ENCODE measurements around the gene ANK2. TPM values are rescaled to one million over a fixed set of nuclear protein-coding genes. Genes with fewer than 3 reads are reported as not detected.

Gene ANK2
- total and polyA plus RNA-seq, 10 donors = 5.3 to 158 (median 72.9) TPM

GRCh38 chr4:113070755-113071154, 21.3 kb downstream of the ANK2 start:
- no peak for TF ChIP-seq POLR2AphosphoS5 (IDR thresholded peaks at IDR 0.05)
- TF ChIP-seq CTCF (IDR thresholded peaks at IDR 0.05 in 8 of 11, conservative IDR thresholded peaks at IDR 0.05 in 3 of 11) = no peak
- Histone ChIP-seq H3K4me1 (no peaks in the 10 kb centered on the region), H3K9me3 (peaks cover 0 to 6% (median 0%) of the 10 kb centered on the region in 8 donors), H3K27ac (no peak overlapping the region), H3K27me3 (replicated peaks in 1 of 7) (no peaks in the 10 kb centered on the region), H3K4me3 (no peak overlapping the region), H3K36me3 (no peaks in the 10 kb centered on the region)
- WGBS, 5 donors = 73 to 80% (median 78%) methylated on average over 2 of the region's 2 CpGs
- intact Hi-C loops (cut with DNase I; ENCODE audit: low total_unique reads) = no loop called here
- DNase-seq = no peak

DNA sequence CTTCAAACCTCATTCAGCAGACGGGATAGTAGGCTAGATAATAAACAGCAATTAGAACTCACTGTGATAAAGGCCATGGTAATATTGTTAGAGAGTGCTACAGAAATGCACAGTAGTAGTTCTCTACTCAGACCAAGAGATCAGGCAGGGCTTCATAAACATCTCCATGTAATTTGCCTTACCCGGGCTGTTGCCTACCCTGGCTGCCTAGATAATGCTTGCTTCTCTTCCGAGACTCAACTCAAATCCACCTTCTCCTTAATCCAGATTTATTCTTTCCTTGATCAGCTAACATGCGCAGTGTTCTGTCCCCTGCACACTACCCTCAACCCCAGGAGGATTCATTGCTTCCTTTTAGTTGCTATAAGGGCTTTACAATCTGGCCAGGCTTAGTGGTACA, 21.8 kb downstream of the ANK2 start:
- Histone ChIP-seq H3K27me3 (replicated peaks in 1 of 7) (no peaks in the 10 kb centered on the region), H3K27ac (no peak overlapping the region), H3K9me3 (peaks cover 0 to 6% (median 0%) of the 10 kb centered on the region in 8 donors), H3K4me3 (no peak overlapping the region), H3K4me1 (no peaks in the 10 kb centered on the region), H3K36me3 (no peaks in the 10 kb centered on the region)
- TF ChIP-seq CTCF (IDR thresholded peaks at IDR 0.05 in 8 of 11, conservative IDR thresholded peaks at IDR 0.05 in 3 of 11) (no peak), POLR2AphosphoS5 (IDR thresholded peaks at IDR 0.05) (no peak), POLR2A (IDR thresholded peaks at IDR 0.05) (no peak)
- 87 to 99% (median 91%) methylated on average over 4 of the region's 4 CpGs for WGBS, 5 donors
- intact Hi-C loops (cut with DNase I; ENCODE audit: low total_unique reads) = no loop called here
- DNase-seq = no peak

- intact Hi-C loops (cut with DNase I; ENCODE audit: low total_unique reads) = no loop called here
- no peaks in the 10 kb centered on the region for H3K36me3 ChIP-seq
- 62 to 80% (median 72%) methylated on average over 2 of the region's 2 CpGs for WGBS, 5 donors
- TF ChIP-seq POLR2A (IDR thresholded peaks at IDR 0.05) (no peak), POLR2AphosphoS5 (IDR thresholded peaks at IDR 0.05) (no peak), CTCF (IDR thresholded peaks at IDR 0.05 in 8 of 11, conservative IDR thresholded peaks at IDR 0.05 in 3 of 11) (no peak)
- DNase-seq = no peak
- H3K4me1 ChIP-seq = no peaks in the 10 kb centered on the region
- H3K27me3 ChIP-seq (replicated peaks in 1 of 7) = no peaks in the 10 kb centered on the region
- no peak overlapping the region for H3K27ac ChIP-seq
- H3K4me3 ChIP-seq = no peak overlapping the region
- H3K9me3 ChIP-seq = peaks cover 0 to 6% (median 0%) of the 10 kb centered on the region in 8 donors
Measured at GRCh38 chr4:113071805-113072204, 22.4 kb downstream of the ANK2 start.

- H3K27ac ChIP-seq = no peak overlapping the region
- DNase-seq = no peak
- H3K36me3 ChIP-seq = no peaks in the 10 kb centered on the region
- peaks cover 0 to 6% (median 0%) of the 10 kb centered on the region in 8 donors for H3K9me3 ChIP-seq
- H3K4me1 ChIP-seq = no peaks in the 10 kb centered on the region
- TF ChIP-seq CTCF (IDR thresholded peaks at IDR 0.05 in 8 of 11, conservative IDR thresholded peaks at IDR 0.05 in 3 of 11) = no peak
- no peak for TF ChIP-seq POLR2AphosphoS5 (IDR thresholded peaks at IDR 0.05)
- no peak for TF ChIP-seq POLR2A (IDR thresholded peaks at IDR 0.05)
- intact Hi-C loops (cut with DNase I; ENCODE audit: low total_unique reads) = no loop called here
- whole genome bisulfite sequencing, 5 donors = 83 to 95% (median 87%) methylated on average over 9 of the region's 9 CpGs
- H3K4me3 ChIP-seq = no peak overlapping the region
- no peaks in the 10 kb centered on the region for H3K27me3 ChIP-seq (replicated peaks in 1 of 7)
Measured at GRCh38 chr4:113073451-113074005, 24.1 kb downstream of the ANK2 start.
